ENCODE measurements around the gene SPHKAP.
"Not testable (repeated sequence)": the region's sequence is repeated elsewhere in the genome, so short reads cannot be mapped to it uniquely, and the experiment has no call there.

The SPHKAP gene

DNA sequence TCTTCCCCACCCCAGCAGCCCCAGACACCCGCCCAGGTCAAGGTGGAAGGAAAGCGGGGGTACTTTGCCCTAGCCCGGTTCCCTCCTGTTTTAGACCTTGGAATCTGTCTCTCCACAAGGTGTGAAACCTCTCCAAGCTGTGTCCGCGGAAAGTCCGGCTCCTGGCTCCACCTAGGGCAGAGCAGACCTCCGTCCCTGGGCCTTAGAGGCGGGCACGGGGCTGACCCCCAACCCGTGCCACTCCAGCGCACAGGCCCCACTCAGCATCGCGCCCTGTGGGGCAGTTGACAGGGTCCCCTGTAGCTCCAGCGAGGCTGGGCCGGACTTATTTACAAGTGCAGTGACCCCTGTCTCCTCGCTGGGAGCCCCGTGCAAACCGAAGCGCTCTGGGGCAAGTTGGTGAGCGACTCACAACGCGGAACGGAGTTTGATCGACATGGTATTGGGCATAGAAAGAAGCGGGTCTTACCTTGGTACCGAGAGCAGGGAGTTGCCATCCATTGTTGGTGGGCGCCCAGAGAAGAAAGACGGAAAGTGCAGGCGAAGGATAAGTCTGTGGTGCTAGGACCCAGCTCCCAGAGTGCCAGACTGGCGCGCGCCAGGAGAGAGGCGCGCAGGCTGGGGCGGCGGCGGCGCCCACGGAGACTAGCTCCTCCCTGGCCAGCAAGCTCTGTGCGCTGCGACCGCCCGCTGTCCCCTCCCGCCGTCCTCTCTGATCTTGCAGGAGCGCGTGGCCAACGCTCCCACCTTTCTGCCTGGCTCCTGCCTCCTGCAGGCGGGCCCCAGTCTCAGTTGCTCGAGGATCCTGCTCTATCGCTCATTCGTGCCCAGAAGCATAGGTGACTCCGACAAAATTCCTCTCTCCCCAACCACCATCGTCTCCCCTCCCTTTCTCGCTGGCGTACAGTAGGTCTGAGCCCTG is at the start of gene SPHKAP:
Gene SPHKAP, minus strand, starts transcription at position 590 of the 922 bp plus-strand sequence. Its CDS starts 89 bp downstream, at position 501.
- no peak for TF ChIP-seq CTCF (IDR thresholded peaks at IDR 0.05; ENCODE audit: insufficient read depth, low read length, missing control alignments)
- CTCF ChIA-PET, result no interaction called here
- DNase-seq (ENCODE audit: low read depth, low spot score), result no peak
- H3K4me3 ChIP-seq (ENCODE audit: low read depth, low read length), result no peak within 1 kb of the TSS
- POLR2A ChIA-PET, result no interaction called here

GRCh38 chr2:228227466-228227865 is 46.0 kb upstream of the SPHKAP start:
- CTCF ChIA-PET, result no interaction called here

GRCh38 chr2:228224410-228224809 is 42.9 kb upstream of the SPHKAP start:
- ChIA-PET CTCF (no interaction called here), POLR2A (no interaction called here)
- DNase-seq (ENCODE audit: low read depth, low spot score), result no peak
- TF ChIP-seq CTCF (IDR thresholded peaks at IDR 0.05; ENCODE audit: insufficient read depth, low read length, missing control alignments), result no peak
- no peak overlapping the region for H3K4me3 ChIP-seq (ENCODE audit: low read depth, low read length)

More at GRCh38 chr2:228227466-228227865, 46.0 kb upstream of the SPHKAP start:
- DNase-seq (ENCODE audit: low read depth, low spot score), result no peak
- POLR2A ChIA-PET, result no interaction called here
- no peak for TF ChIP-seq CTCF (IDR thresholded peaks at IDR 0.05; ENCODE audit: insufficient read depth, low read length, missing control alignments)
- no peak overlapping the region for H3K4me3 ChIP-seq (ENCODE audit: low read depth, low read length)

GRCh38 chr2:228218593-228218992 is 37.1 kb upstream of the SPHKAP start:
- CTCF ChIA-PET; DNase-seq (ENCODE audit: low read depth, low spot score); POLR2A ChIA-PET; H3K4me3 ChIP-seq (ENCODE audit: low read depth, low read length): not testable (repeated sequence)

GRCh38 chr2:228197504-228197903 is 16.0 kb upstream of the SPHKAP start:
- TF ChIP-seq CTCF (IDR thresholded peaks at IDR 0.05; ENCODE audit: insufficient read depth, low read length, missing control alignments), result no peak
- no peak for DNase-seq (ENCODE audit: low read depth, low spot score)
- H3K4me3 ChIP-seq (ENCODE audit: low read depth, low read length), result no peak overlapping the region
- POLR2A ChIA-PET, result no interaction called here
- CTCF ChIA-PET, result no interaction called here

DNA sequence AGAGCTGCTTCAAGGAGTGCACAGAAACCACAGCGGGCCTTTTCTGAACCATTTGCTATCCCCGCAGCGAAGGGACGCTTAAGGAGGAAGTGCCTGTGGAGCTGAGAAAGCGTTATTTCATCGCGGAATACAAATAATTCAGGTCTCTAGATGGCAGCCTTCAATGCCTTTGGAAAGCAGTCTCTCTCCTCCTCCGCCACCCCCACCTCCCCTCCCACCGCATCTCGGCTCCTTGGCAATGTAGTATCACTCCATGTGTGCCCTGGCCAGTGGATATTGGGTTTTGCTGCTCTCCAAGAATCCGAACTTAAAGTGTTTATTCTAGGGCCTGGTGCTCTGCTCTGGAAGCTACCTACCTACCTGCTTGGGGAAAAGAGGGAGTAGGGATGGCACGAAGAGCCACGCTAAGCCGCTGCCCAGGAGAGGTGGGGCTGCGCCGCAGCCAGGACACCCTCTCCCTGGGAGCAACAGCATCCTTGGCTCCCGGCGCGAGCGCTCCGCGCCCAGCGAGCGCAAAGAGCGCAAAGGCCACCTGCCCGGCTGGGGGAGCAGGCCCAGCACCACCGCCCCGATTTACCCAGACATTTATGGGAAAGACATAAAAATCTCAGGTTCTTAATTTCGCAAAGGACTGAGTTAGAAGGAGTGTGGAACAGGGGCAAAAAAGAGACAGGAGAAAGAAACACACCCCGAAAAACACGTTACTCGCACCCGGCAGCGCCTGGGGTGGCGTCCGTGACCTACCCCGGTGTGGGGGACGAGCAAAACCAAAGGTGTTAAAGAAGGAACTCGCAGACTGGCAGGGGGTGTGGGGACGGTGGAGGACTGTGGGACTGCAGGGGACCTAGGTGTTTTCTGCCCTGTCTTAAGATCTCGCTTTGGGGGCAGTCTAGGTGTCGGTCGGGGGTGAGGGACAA is 1.0 kb downstream of the SPHKAP start:
- no peak for DNase-seq (ENCODE audit: low read depth, low spot score)
- POLR2A ChIA-PET, result no interaction called here
- TF ChIP-seq CTCF (IDR thresholded peaks at IDR 0.05; ENCODE audit: insufficient read depth, low read length, missing control alignments), result no peak
- H3K4me3 ChIP-seq (ENCODE audit: low read depth, low read length), result no peak overlapping the region
- CTCF ChIA-PET, result no interaction called here
